RWPE1 (cell line): ENCODE results near the gene FUZ.
A peak's percentile ranks its signal among the peaks of the same experiment; 100 is the strongest.

Experiments used
- CTCF ChIA-PET: fragments of 350-600 bp; sonication (Branson Sonifier 250); formaldehyde crosslinking; extraction: SDS; loops from one replicate; lab custom pipeline; 2021; lab: Yijun Ruan, JAX
- POLR2A ChIA-PET: fragments of 400-600 bp; formaldehyde crosslinking; extraction: SDS; loops from one replicate; lab custom pipeline; 2020; ENCODE audit warnings: antibody characterized with exemption; ENCODE audit not compliant: low non-redundant PET; lab: Yijun Ruan, JAX
- DNase-seq: peaks from one replicate; pipeline ENCODE4 v3.0.0; 2012; ENCODE audit warnings: low spot score
- H3K27ac ChIP-seq: fragments of 450-650 bp; 2 replicates; pipeline ENCODE4 v1.5.1; 2017
- CTCF ChIP-seq: fragments of 450-650 bp; conservative IDR thresholded peaks from 2 replicates; pipeline ENCODE4 v1.5.1; 2017; ENCODE audit warnings: low read depth, mild to moderate bottlenecking

Gene FUZ

GRCh38 chr19:49799798-49800376 is 13.2 kb downstream of the FUZ start:
- no peak for TF ChIP-seq CTCF
- DNase-seq, result no peak
- CTCF ChIA-PET, result no interaction called here
- POLR2A ChIA-PET, result no interaction called here
- no peak overlapping the region for H3K27ac ChIP-seq

GRCh38 chr19:49799271-49799797 is 13.8 kb downstream of the FUZ start:
- ChIA-PET CTCF (no interaction called here), POLR2A (no interaction called here)
- H3K27ac ChIP-seq, result no peak overlapping the region
- no peak for TF ChIP-seq CTCF
- DNase-seq, result no peak

- POLR2A ChIA-PET, result no interaction called here
- TF ChIP-seq CTCF, result no peak
- no peak overlapping the region for H3K27ac ChIP-seq
- CTCF ChIA-PET, result no interaction called here
- no peak for DNase-seq
Observed at GRCh38 chr19:49798574-49798973, 14.5 kb downstream of the FUZ start.

- ChIA-PET POLR2A (no interaction called here), CTCF (interaction anchor here (0.6 kb wide), 2 partner anchors 9 to 49 kb away, joined by 4 read pairs; no protein-coding TSS in a partner anchor)
- no peak overlapping the region for H3K27ac ChIP-seq
- no peak for DNase-seq
- TF ChIP-seq CTCF, result no peak
Observed at GRCh38 chr19:49795615-49796014, 17.5 kb downstream of the FUZ start.

- CTCF ChIA-PET, result interaction anchor here (0.6 to 0.7 kb wide), 3 partner anchors 21 to 234 kb away, joined by 3 to 5 read pairs (median 5); no protein-coding TSS in a partner anchor
Observed at GRCh38 chr19:49793561-49793840, 19.6 kb downstream of the FUZ start.

GRCh38 chr19:49792829-49793560 is 20.1 kb downstream of the FUZ start:
- POLR2A ChIA-PET, result interaction anchor here (0.9 kb wide), 1 partner anchor 15 kb away, joined by 3 read pairs; no protein-coding TSS in a partner anchor
- peak overlapping the region; percentile 28; the same call in 1 of the 2 replicates for H3K27ac ChIP-seq
- CTCF ChIA-PET, result interaction anchor here (0.6 kb wide), 2 partner anchors 21 to 124 kb away, joined by 3 to 5 read pairs; no protein-coding TSS in a partner anchor

More at GRCh38 chr19:49793561-49793840, 19.6 kb downstream of the FUZ start:
- POLR2A ChIA-PET, result interaction anchor here (0.9 kb wide), 1 partner anchor 14 kb away, joined by 3 read pairs; no protein-coding TSS in a partner anchor
- peak overlapping the region; percentile 28; the same call in 1 of the 2 replicates for H3K27ac ChIP-seq
- DNase-seq, result no peak
- no peak for TF ChIP-seq CTCF

More at GRCh38 chr19:49792829-49793560, 20.1 kb downstream of the FUZ start:
- no peak for TF ChIP-seq CTCF
- no peak for DNase-seq
